Esophagus squamous epithelium (tissue), 4 donors: Measurements from ENCODE around the gene MGAT5.

Source experiments
- POLR2A ChIP-seq, 4 donors: fragments of 450-650 bp; IDR thresholded peaks; one replicate each; pipeline ENCODE4 v1.6.1; 2017; ENCODE audit warnings: antibody characterized with exemption in 4 of 4, mild to moderate bottlenecking in 4 of 4, moderate library complexity in 3 of 4
- TF ChIP-seq, protein P1 (sequence below), 6 experiments: fragments of 450-650 bp in 4 of 6; fragments of 200-600 bp in 2 of 6; sonication (generic) in 2 of 6; IDR thresholded peaks; one replicate each; pipeline ENCODE4 v1.5.1; 2016 to 2019; ENCODE audit warnings: antibody characterized with exemption in 6 of 6, mild to moderate bottlenecking in 4 of 6, moderate library complexity in 4 of 6

DNA sequence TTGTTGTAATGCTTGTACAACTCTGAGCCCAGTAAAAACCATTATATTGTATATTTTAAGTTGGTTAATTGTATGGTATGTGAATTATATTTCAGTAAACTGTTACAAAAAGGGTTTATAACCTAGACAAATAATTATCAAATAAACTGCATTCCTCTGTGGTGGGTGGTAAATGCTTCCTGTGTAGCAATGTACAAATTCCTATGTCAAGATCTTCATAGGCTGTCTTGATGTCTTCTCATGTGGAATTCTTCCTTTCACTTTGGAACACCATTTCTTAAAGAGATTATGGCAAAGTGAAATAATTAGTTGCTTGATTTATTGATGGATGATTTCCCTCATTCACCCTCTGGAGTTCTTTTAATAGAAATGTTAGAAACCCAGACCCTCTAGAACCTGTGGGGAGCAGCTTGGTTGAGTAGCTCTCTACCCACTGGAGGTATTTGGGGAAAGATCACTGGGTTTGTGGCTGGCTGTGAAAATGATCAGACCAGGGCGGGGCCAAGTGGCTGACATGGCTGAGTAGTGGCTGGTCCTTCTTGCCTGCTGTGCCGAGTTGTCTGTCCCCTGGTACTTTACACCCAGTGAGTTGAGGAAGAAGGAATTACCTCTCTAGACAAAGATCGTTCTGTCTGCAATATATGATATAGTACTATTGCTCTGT lies 22.4 kb upstream of the MGAT5 start:
- TF ChIP-seq POLR2A (IDR thresholded peaks at IDR 0.05): no peak
- TF ChIP-seq, protein P1, sequence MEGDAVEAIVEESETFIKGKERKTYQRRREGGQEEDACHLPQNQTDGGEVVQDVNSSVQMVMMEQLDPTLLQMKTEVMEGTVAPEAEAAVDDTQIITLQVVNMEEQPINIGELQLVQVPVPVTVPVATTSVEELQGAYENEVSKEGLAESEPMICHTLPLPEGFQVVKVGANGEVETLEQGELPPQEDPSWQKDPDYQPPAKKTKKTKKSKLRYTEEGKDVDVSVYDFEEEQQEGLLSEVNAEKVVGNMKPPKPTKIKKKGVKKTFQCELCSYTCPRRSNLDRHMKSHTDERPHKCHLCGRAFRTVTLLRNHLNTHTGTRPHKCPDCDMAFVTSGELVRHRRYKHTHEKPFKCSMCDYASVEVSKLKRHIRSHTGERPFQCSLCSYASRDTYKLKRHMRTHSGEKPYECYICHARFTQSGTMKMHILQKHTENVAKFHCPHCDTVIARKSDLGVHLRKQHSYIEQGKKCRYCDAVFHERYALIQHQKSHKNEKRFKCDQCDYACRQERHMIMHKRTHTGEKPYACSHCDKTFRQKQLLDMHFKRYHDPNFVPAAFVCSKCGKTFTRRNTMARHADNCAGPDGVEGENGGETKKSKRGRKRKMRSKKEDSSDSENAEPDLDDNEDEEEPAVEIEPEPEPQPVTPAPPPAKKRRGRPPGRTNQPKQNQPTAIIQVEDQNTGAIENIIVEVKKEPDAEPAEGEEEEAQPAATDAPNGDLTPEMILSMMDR (IDR thresholded peaks at IDR 0.05): no peak
